ENCODE measurements around the gene USP22. TPM values are rescaled to one million over a fixed set of nuclear protein-coding genes. Genes with fewer than 3 reads are reported as not detected.

The USP22 gene
- total and polyA plus RNA-seq, 2 of the 4 experiments (the other 2 are of a cell fraction), result 161 to 319 TPM

DNA sequence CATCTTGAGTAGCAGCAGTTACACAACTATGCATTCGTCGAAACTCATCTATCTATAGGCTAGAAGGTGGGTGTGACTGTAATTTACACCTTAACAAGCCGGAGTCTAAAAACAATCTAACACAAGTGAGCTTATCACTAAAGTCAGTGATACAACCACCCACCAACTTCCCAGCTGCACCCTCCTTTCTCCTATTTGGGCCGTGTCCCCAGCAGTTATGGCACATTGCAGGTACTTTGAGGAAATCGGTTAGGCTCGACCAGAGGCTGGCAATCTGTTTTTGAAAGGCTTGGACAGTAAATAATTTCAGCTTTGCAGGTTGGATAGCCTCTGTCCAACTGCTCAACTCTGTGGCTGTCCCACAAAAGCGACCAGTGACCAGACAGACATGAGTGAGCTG is 26.0 kb downstream of the USP22 start:
- no peak overlapping the region for H2BK15ac ChIP-seq (ENCODE audit: low read depth, low read length)
- no peak overlapping the region for H4K91ac ChIP-seq (ENCODE audit: insufficient read depth, low read depth, low read length)
- ChIA-PET POLR2A (ENCODE audit: unreplicated experiment) (no interaction called here), CTCF (no interaction called here)
- no peak overlapping the region for H2AFZ ChIP-seq (replicated peaks; ENCODE audit: low read length, poor library complexity)
- no peak overlapping the region for H3K56ac ChIP-seq (ENCODE audit: extremely low read depth, insufficient read depth, low read length)
- no peaks in the 10 kb centered on the region for H3K9me3 ChIP-seq (ENCODE audit: control insufficient read depth, insufficient read depth, low read length)
- in situ Hi-C loops (cut with MboI; ENCODE audit: low sequenced_read_pairs) (no loop called here), dilution Hi-C loops (cut with HindIII; ENCODE audit: low sequenced_read_pairs, unreplicated experiment) (no loop called here), intact Hi-C loops (cut with micrococcal nuclease) (no loop called here)
- H3K36me3 ChIP-seq (ENCODE audit: control insufficient read depth, insufficient read depth, low read length), result peaks cover 89% of the 10 kb centered on the region
- BruUV-seq (replicated peaks), result no TSS peak
- no peak overlapping the region for H3K27ac ChIP-seq (ENCODE audit: insufficient read depth, low read length)
- no peak overlapping the region for H3K14ac ChIP-seq (replicated peaks; ENCODE audit: low read depth, low read length)
- H3K23ac ChIP-seq (ENCODE audit: low read depth, low read length), result no peak overlapping the region
- H2BK120ac ChIP-seq (ENCODE audit: low read depth, low read length), result no peak overlapping the region
- no peaks in the 10 kb centered on the region for H3K4me1 ChIP-seq (ENCODE audit: control insufficient read depth, insufficient read depth, low read length)
- TF ChIP-seq BHLHE40 (IDR thresholded peaks at IDR 0.05; ENCODE audit: low read depth, low read length), result no peak
- TF ChIP-seq NFE2L2 (IDR thresholded peaks at IDR 0.05; ENCODE audit: low read depth, low read length), result no peak
- no peak for TF ChIP-seq CHD1 (IDR thresholded peaks at IDR 0.05; ENCODE audit: low read depth, low read length)
- no peak for TF ChIP-seq MAZ (IDR thresholded peaks at IDR 0.05; ENCODE audit: borderline replicate concordance, low read depth, low read length)
- no peak for TF ChIP-seq CEBPB (IDR thresholded peaks at IDR 0.05; ENCODE audit: low read depth, low read length)
- no peak for TF ChIP-seq SMC3 (IDR thresholded peaks at IDR 0.05; ENCODE audit: low read depth, low read length)
- no peak for TF ChIP-seq RFX5 (IDR thresholded peaks at IDR 0.05; ENCODE audit: low read depth, low read length)
- no peak for TF ChIP-seq FOS (IDR thresholded peaks at IDR 0.05; ENCODE audit: low read depth, low read length)
- TF ChIP-seq MXI1 (IDR thresholded peaks at IDR 0.05; ENCODE audit: borderline replicate concordance, low read depth, low read length), result no peak
- TF ChIP-seq, protein P1, sequence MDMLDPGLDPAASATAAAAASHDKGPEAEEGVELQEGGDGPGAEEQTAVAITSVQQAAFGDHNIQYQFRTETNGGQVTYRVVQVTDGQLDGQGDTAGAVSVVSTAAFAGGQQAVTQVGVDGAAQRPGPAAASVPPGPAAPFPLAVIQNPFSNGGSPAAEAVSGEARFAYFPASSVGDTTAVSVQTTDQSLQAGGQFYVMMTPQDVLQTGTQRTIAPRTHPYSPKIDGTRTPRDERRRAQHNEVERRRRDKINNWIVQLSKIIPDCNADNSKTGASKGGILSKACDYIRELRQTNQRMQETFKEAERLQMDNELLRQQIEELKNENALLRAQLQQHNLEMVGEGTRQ (IDR thresholded peaks at IDR 0.05; ENCODE audit: low read depth, low read length), result no peak
- TF ChIP-seq, protein P2, sequence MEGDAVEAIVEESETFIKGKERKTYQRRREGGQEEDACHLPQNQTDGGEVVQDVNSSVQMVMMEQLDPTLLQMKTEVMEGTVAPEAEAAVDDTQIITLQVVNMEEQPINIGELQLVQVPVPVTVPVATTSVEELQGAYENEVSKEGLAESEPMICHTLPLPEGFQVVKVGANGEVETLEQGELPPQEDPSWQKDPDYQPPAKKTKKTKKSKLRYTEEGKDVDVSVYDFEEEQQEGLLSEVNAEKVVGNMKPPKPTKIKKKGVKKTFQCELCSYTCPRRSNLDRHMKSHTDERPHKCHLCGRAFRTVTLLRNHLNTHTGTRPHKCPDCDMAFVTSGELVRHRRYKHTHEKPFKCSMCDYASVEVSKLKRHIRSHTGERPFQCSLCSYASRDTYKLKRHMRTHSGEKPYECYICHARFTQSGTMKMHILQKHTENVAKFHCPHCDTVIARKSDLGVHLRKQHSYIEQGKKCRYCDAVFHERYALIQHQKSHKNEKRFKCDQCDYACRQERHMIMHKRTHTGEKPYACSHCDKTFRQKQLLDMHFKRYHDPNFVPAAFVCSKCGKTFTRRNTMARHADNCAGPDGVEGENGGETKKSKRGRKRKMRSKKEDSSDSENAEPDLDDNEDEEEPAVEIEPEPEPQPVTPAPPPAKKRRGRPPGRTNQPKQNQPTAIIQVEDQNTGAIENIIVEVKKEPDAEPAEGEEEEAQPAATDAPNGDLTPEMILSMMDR (conservative IDR thresholded peaks at IDR 0.05; ENCODE audit: low read depth, low read length), result no peak
- no peak overlapping the region for H3K4me2 ChIP-seq (ENCODE audit: low read depth, low read length)
- no peak overlapping the region for H3K4ac ChIP-seq (ENCODE audit: low read depth, low read length)
- no peak overlapping the region for H2BK20ac ChIP-seq (ENCODE audit: low read depth, low read length)
- H2AK5ac ChIP-seq (ENCODE audit: low read depth, low read length), result no peak overlapping the region
- no peak overlapping the region for H2BK5ac ChIP-seq (ENCODE audit: low read depth, low read length, poor library complexity, severe bottlenecking)
- no peak overlapping the region for H3K9ac ChIP-seq (ENCODE audit: low read depth, low read length)
- peaks cover 99% of the 10 kb centered on the region for H4K20me1 ChIP-seq (ENCODE audit: insufficient read depth, low read length)
- H3K4me3 ChIP-seq (ENCODE audit: insufficient read depth, low read depth, low read length), result no peak overlapping the region
- H4K8ac ChIP-seq (ENCODE audit: low read depth in 2 of 2, low read length in 2 of 2), result no peak overlapping the region
- no peak overlapping the region for H3K18ac ChIP-seq (ENCODE audit: low read depth, low read length)
- WGBS, 2 experiments (ENCODE audit: extremely low coverage in 2 of 2, insufficient read length in 1 of 2), result 100% methylated on average over 2 of the region's 7 CpGs; no CpG with 5 or more reads in 1 of the 2 experiments
- H2AK9ac ChIP-seq (replicated peaks; ENCODE audit: low read depth, low read length, poor library complexity), result no peak overlapping the region
- no peak overlapping the region for H4K5ac ChIP-seq (ENCODE audit: low read depth, low read length)
- peaks cover 16% of the 10 kb centered on the region; the same call in 1 of the 2 replicates for H3K9me1 ChIP-seq (ENCODE audit: insufficient read depth, low read length)
- H3K79me1 ChIP-seq (ENCODE audit: low read depth in 1 of 2, low read length in 2 of 2), result peaks cover 58 to 92% of the 10 kb centered on the region in 2 experiments
- no peaks in the 10 kb centered on the region for H3K27me3 ChIP-seq (ENCODE audit: control insufficient read depth, insufficient read depth, low read length)
- no peak for ATAC-seq (ENCODE audit: low read depth)
- no peak for DNase-seq
